Immature natural killer cell (primary cell): Measurements from ENCODE around the gene MED27. TPM values are rescaled to one million over a fixed set of nuclear protein-coding genes. Genes with fewer than 3 reads are reported as not detected.
A peak's percentile ranks its signal among the peaks of the same experiment; 100 is the strongest.
"Not testable (repeated sequence)": the region's sequence is repeated elsewhere in the genome, so short reads cannot be mapped to it uniquely, and the experiment has no call there.

ENCODE experiments used
- DNase-seq, 3 donors: peaks; one replicate each; pipeline ENCODE4 v3.0.0; 2022; ENCODE audit warnings: mixed read lengths in 1 of 3
- H3K27ac Mint-ChIP-seq, 6 donors: one replicate each; pipeline ENCODE4 v1.8.0; 2020; ENCODE audit warnings: mixed read lengths in 6 of 6, mild to moderate bottlenecking in 5 of 6, inconsistent platforms in 4 of 6, moderate library complexity in 3 of 6
- H3K27me3 Mint-ChIP-seq, 3 donors: one replicate each; pipeline ENCODE4 v1.8.0; 2020 to 2021; ENCODE audit warnings: low read depth in 3 of 3, mild to moderate bottlenecking in 3 of 3, mixed read lengths in 3 of 3, moderate library complexity in 3 of 3, inconsistent platforms in 1 of 3
- H3K36me3 Mint-ChIP-seq, 3 donors: one replicate each; pipeline ENCODE4 v1.8.0; 2020; ENCODE audit warnings: mixed read lengths in 3 of 3, inconsistent platforms in 2 of 3, mild to moderate bottlenecking in 2 of 3
- H3K4me1 Mint-ChIP-seq, 2 donors: one replicate each; pipeline ENCODE4 v1.8.0; 2020; ENCODE audit warnings: inconsistent platforms in 2 of 2, mild to moderate bottlenecking in 2 of 2, mixed read lengths in 2 of 2, moderate library complexity in 1 of 2
- H3K4me3 Mint-ChIP-seq, 5 donors: one replicate each; pipeline ENCODE4 v1.8.0; 2020; ENCODE audit warnings: mild to moderate bottlenecking in 5 of 5, mixed read lengths in 5 of 5, inconsistent platforms in 3 of 5, moderate library complexity in 3 of 5
- H3K9me3 Mint-ChIP-seq, 6 donors: one replicate each; pipeline ENCODE4 v1.8.0; 2020; ENCODE audit warnings: mild to moderate bottlenecking in 6 of 6, mixed read lengths in 6 of 6, inconsistent platforms in 4 of 6, moderate library complexity in 3 of 6
- polyA plus RNA-seq, 3 donors: library from polyadenylated mRNA; unstranded; fragments of 300-500 nt; fragmentation: Illumina TruSeq; gene quantifications; one replicate each; pipeline ENCODE4 v1.2.3, GENCODE V29; 2021

The MED27 gene
- polyA plus RNA-seq, 3 donors from 2014 or later = 46.3 to 90.1 (median 53.7) TPM

DNA sequence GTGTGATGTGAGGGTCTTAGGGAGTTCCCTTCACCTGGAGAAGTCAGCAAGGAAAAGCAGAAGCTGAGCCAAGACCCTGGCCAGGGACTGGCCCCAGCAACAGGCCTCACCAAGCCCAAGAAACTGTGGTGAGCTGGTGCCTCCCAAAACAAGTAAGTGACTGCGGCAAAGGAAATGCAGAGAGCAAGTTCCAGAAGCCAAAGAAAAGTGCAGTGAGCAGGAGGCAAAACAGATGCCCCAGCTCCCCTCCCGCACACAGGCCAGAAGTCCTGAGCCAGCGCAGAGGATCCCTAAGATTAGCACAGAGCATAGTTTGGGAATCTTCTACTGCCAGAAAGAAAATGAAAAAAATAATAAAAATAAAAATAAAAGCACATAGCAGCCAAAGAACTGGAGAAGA is 13.2 kb downstream of the MED27 start:
- Mint-ChIP-seq H3K36me3 (peaks cover 4 to 17% (median 11%) of the 10 kb centered on the region in 3 donors), H3K4me3 (no peak overlapping the region), H3K27ac (no peak overlapping the region), H3K9me3 (no peaks in the 10 kb centered on the region), H3K4me1 (peaks cover 24 to 53% of the 10 kb centered on the region in 2 donors), H3K27me3 (peaks cover 0 to 1% (median 0%) of the 10 kb centered on the region in 3 donors)
- DNase-seq = no peak

DNA sequence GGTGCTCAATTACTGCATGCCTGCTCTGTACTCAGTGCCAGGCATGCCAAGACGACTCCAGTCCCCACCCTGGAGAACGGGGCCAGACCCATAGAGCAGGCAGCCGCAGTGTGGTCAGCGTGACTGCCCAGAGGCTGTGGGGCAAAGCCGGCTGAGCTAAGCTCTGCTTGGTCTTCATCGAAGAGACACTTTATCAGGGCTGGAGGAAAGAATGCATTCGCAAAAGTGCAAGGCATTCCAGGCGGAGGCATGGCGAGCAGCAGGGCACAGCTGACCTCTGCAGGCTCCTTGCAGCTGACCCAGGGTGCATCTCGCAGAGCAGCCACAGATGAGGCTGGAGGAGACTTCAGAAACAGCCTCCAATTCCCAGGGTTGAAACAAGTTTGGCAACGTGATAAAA is 13.6 kb downstream of the MED27 start:
- Mint-ChIP-seq H3K27me3 (no peaks in the 10 kb centered on the region), H3K36me3 (peaks cover 4 to 17% (median 11%) of the 10 kb centered on the region in 3 donors), H3K4me1 (peaks cover 19 to 53% of the 10 kb centered on the region in 2 donors), H3K9me3 (no peaks in the 10 kb centered on the region), H3K4me3 (no peak overlapping the region), H3K27ac (no peak overlapping the region)
- DNase-seq = no peak

DNA sequence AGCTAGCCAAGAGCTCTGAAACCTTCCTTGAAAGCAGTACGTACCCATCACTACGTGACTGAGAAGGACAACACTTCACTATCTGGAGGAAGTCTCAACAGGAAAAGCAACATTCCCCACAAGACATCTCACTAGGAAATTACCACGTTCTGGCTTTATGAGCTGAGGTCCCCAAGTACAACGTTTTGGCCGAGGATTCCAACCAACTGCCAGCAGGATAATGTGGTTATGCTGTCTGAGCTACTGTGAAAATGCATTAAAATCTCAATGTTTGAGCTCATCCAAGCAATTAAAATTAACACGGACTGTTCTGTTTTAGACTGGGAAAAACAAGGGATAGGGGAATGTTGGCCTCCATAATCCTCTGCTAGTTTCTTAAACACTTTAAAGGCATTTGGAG is 16.4 kb downstream of the MED27 start:
- no peaks in the 10 kb centered on the region for H3K9me3 Mint-ChIP-seq
- no peak overlapping the region for H3K27ac Mint-ChIP-seq
- peaks cover 14 to 56% of the 10 kb centered on the region in 2 donors for H3K4me1 Mint-ChIP-seq
- H3K36me3 Mint-ChIP-seq = peaks cover 12 to 24% (median 16%) of the 10 kb centered on the region in 3 donors
- H3K27me3 Mint-ChIP-seq = no peaks in the 10 kb centered on the region
- no peak overlapping the region for H3K4me3 Mint-ChIP-seq
- no peak for DNase-seq

DNA sequence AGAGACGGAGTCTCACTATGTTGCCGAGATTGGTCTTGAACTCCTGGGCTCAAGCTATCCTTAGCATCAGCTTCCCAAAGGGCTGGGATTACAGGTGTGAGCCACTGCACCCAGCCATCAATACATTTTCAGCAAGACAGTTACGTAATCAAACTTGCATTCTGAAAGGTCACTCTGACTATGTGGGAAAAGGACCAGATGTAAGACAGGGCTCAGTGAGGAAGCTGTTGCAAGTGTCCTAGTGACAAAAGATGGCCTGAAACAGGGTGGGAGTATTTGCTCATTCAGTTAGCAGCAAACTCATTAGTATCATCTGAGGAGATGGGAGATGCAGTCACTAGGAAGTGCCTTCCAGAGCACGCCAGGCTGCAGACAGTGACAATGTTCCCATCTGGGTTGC is 16.9 kb downstream of the MED27 start:
- H3K4me3 Mint-ChIP-seq = no peak overlapping the region
- peaks cover 17 to 21% (median 17%) of the 10 kb centered on the region in 3 donors for H3K36me3 Mint-ChIP-seq
- H3K27ac Mint-ChIP-seq = no peak overlapping the region
- no peak for DNase-seq
- no peaks in the 10 kb centered on the region for H3K9me3 Mint-ChIP-seq
- H3K4me1 Mint-ChIP-seq = peaks cover 14 to 53% of the 10 kb centered on the region in 2 donors
- no peaks in the 10 kb centered on the region for H3K27me3 Mint-ChIP-seq

DNA sequence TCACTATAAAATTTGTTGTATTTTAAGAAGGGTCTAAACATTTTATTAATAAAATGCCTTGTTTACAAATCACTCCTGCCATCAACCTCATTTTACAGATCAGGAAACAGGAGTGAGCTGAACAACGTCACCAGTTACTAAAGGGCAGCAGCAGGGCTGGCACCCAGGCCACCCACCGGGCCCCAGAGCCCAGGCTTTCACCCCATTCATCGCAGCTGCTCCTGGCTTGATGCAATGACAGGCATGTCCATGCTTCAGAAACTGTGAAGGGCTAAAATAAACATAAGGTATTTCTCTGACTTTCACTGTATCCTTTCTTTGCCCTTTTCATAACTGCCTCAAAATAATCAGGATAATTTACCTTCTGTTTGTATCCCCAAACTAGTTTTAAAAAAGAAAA is 18.1 kb downstream of the MED27 start:
- H3K9me3 Mint-ChIP-seq = no peaks in the 10 kb centered on the region
- no peak overlapping the region for H3K4me3 Mint-ChIP-seq
- H3K4me1 Mint-ChIP-seq = peaks cover 9 to 47% of the 10 kb centered on the region in 2 donors
- peaks cover 12 to 17% (median 17%) of the 10 kb centered on the region in 3 donors for H3K36me3 Mint-ChIP-seq
- no peak for DNase-seq
- peak overlapping the region in 1 of 6 donors; percentile 53 for H3K27ac Mint-ChIP-seq
- no peaks in the 10 kb centered on the region for H3K27me3 Mint-ChIP-seq

DNA sequence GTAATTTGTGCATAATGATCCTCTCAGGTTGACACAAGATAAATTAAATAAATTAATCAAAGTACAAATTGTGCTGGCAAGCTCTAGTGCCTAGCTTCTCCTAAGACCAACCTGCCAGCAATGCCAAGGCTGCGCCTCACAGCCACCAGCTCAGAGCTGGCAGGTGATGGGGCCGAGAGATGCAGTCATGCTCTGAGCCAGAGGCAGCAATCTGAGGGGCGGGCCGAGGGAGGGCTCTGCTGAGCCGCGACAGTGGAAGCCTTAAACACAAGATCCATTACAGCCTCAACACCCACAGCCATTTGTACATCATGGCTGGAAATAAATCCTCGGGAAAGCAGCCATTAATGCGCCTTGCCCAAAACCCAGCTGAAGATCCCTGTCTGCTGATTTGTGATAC is 20.3 kb downstream of the MED27 start:
- no peaks in the 10 kb centered on the region for H3K9me3 Mint-ChIP-seq
- no peaks in the 10 kb centered on the region for H3K27me3 Mint-ChIP-seq
- DNase-seq = no peak
- peaks cover 12 to 15% (median 13%) of the 10 kb centered on the region in 3 donors for H3K36me3 Mint-ChIP-seq
- peaks cover 21 to 47% of the 10 kb centered on the region in 2 donors for H3K4me1 Mint-ChIP-seq
- H3K4me3 Mint-ChIP-seq = no peak overlapping the region
- no peak overlapping the region for H3K27ac Mint-ChIP-seq

DNA sequence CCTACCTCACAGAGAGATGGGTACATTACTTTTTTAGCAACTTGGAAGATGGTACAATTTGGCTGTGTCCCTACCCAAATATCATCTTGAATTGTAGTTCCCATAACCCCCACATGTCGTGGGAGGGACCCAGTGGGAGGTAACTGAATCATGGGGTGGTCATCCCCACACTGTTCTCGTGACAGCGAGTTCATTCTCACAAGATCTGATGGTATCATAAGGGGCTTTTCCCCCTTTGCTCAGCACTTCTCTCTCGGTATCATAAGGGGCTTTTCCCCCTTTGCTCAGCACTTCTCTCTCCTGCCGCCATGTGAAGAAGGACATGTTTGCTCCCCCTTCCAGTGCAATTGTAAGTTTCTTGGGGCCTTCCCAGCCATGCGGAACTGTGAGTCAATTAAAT is 21.4 kb downstream of the MED27 start:
- H3K9me3 Mint-ChIP-seq, H3K4me3 Mint-ChIP-seq, H3K27me3 Mint-ChIP-seq, DNase-seq: not testable (repeated sequence)
- Mint-ChIP-seq H3K36me3 (peaks cover 12 to 15% (median 13%) of the 10 kb centered on the region in 3 donors), H3K4me1 (peaks cover 20 to 35% of the 10 kb centered on the region in 2 donors), H3K27ac (peak overlapping the region in 1 of 6 donors; percentile 5)

DNA sequence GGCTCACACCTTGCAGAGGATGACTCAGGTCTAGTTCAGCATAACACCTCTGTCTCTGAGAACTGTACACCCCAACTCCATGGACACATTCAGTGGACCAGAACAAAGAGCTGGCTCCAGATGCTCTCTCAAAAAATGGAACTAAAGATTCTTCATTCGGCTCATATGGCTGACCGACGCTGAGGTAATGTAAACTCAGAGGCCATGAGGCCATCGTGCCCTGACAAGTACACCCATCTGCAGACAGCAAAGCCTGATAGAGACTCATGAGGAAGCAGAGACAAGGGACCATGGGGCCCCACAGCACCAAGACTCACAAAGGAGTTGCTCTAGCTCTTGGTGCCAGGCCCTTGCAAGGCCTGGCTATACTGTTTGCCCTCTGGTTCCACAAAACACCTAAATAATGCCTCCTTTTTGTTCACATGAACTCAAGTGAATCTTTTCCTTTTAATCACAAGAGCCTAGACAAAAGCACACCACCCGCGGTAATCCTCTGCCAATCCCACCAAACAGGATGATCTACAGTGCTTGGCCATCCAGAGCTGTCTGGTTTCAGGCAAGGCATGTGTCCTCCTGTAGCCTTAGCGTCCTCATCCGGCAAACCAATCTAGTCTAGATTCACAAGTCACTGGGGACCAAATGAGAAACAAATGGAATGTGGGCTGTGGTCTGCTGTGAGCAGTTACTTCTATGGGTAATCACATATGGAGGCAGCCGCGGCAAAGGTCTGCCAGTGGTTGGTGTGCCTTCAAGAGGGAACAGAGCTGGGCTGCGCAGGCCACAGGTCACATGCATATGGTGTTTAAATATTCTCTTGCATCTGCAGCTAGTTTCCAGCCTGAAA is 22.7 kb downstream of the MED27 start:
- DNase-seq = no peak
- peak overlapping the region in 1 of 6 donors; percentile 32 for H3K27ac Mint-ChIP-seq

DNA sequence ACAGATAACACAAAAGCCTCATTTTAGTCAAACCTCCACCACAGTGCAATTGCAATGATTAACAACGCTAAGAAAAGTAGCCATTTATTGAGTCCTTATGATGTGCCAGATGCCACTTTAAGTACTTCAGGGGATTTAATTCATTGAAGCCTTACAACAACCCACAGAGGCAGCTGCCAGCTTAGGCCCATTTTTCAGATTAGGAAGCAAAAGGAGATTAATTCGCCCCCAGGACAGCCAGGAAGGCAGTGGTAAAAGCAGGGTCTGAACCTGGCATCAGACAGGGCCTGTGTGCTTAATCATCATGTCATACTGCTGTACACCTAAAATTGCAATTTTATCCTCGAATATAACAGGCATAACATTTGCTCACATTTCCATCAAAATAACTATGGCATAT is 23.9 kb downstream of the MED27 start:
- no peaks in the 10 kb centered on the region for H3K9me3 Mint-ChIP-seq
- no peaks in the 10 kb centered on the region for H3K27me3 Mint-ChIP-seq
- H3K27ac Mint-ChIP-seq = no peak overlapping the region
- no peak for DNase-seq
- peaks cover 14% of the 10 kb centered on the region in 2 donors for H3K4me1 Mint-ChIP-seq
- no peak overlapping the region for H3K4me3 Mint-ChIP-seq
- H3K36me3 Mint-ChIP-seq = peaks cover 12 to 15% (median 13%) of the 10 kb centered on the region in 3 donors

More for the DNA sequence above, 22.7 kb downstream of the MED27 start:
- H3K36me3 Mint-ChIP-seq = peaks cover 12 to 15% (median 13%) of the 10 kb centered on the region in 3 donors
- no peaks in the 10 kb centered on the region for H3K27me3 Mint-ChIP-seq
- no peak overlapping the region for H3K4me3 Mint-ChIP-seq
- H3K4me1 Mint-ChIP-seq = peaks cover 14 to 25% of the 10 kb centered on the region in 2 donors
- H3K9me3 Mint-ChIP-seq = no peaks in the 10 kb centered on the region

DNA sequence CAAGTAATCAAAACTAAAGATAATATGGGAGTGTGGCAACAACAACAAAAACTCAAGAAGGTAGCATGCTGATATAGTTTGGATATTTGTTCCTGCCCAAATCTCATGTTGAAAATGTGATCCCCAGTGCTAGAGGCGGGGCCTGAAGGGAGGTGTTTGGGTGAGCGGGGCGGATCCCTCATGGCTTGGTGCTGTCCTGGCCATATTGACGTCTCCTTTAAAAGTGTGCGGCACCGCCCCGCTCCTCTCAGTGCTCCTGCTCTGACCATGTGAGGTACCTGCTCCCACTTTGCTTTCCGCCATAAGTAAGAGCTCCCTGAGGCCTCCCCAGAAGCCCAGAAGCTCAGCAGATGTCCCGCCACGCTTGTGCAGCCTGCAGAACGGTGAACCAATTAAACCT is 25.6 kb downstream of the MED27 start:
- no peak for DNase-seq
- Mint-ChIP-seq H3K9me3 (no peaks in the 10 kb centered on the region), H3K4me3 (no peak overlapping the region), H3K36me3 (peaks cover 11 to 13% (median 11%) of the 10 kb centered on the region in 3 donors), H3K4me1 (peaks cover 21% of the 10 kb centered on the region in 2 donors), H3K27ac (no peak overlapping the region), H3K27me3 (no peaks in the 10 kb centered on the region)

DNA sequence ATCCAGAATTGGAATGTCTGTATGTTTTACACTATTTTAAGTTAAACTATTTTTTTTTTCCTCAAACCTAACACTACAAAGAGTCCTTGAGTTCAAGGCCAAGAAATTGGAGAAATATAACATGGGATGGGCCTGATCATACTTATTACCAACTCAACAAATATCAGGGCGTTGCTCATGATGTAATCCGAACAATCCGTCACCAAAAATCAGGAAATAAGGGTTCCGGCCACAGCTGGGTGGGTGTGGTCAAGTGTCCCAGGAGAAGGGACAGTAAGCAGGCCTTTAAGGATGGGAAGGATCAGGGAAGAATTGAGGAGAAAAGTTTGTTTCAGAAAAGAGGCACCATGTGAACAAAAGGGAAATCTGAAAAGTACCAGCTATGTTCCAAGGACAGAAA is 29.8 kb downstream of the MED27 start:
- H3K4me3 Mint-ChIP-seq = no peak overlapping the region
- peaks cover 0 to 5% (median 2%) of the 10 kb centered on the region in 3 donors for H3K36me3 Mint-ChIP-seq
- H3K4me1 Mint-ChIP-seq = peaks cover 20 to 39% of the 10 kb centered on the region in 2 donors
- H3K9me3 Mint-ChIP-seq = no peaks in the 10 kb centered on the region
- DNase-seq = no peak
- no peak overlapping the region for H3K27ac Mint-ChIP-seq
- no peaks in the 10 kb centered on the region for H3K27me3 Mint-ChIP-seq

DNA sequence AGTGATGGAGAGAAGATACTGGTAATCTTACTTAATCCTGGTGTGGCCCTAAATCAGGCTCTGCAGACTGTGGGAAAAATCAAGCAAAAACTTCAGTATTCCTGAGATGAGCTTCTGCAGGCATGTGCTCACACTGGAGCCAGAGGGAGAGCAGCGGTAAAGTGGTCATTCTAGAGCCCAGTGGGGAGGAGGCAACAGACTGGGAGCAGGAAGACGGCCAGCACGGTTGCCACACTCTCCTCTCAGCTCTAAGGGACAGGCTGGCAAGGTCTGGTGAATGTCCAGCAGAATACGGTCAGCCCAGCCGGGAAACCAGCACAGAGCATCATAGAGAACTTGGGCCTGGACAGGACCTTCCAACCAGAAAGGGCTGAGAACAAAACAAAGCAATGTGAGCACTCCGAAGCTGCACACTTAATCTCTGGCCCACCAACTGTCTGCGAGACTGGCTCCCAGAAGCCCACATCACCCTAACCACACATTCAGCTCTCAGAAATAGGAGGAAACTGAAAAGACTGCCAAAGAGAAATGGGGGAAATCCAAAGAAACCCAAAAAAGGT is 30.3 kb downstream of the MED27 start:
- H3K4me1 Mint-ChIP-seq = peaks cover 17 to 43% of the 10 kb centered on the region in 2 donors
- DNase-seq = no peak

DNA sequence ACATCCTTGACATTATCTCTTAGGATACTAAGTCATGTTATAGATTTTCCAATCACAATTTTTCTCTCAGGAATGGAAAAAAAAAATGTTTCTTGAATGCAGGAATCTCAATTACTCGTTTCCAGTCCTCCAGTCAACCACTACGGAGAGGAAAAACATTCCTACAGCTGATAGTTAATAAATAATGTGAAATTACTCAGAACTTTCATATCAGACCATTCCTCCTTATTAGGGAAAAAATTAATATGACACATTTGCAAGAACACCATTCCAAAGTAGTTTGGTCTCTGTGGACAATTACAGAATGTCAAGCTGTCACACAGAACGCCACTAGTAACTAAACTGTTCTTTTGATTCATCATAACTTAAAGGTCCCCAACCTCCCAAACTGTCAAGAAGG is 31.5 kb downstream of the MED27 start:
- Mint-ChIP-seq H3K36me3 (peaks cover 0 to 5% (median 2%) of the 10 kb centered on the region in 3 donors), H3K4me1 (peaks cover 21 to 55% of the 10 kb centered on the region in 2 donors), H3K27ac (no peak overlapping the region), H3K27me3 (no peaks in the 10 kb centered on the region), H3K9me3 (no peaks in the 10 kb centered on the region), H3K4me3 (peak overlapping the region in 1 of 5 donors; percentile 11)
- no peak for DNase-seq

More for the DNA sequence above, 30.3 kb downstream of the MED27 start:
- H3K36me3 Mint-ChIP-seq = peaks cover 0 to 5% (median 2%) of the 10 kb centered on the region in 3 donors
- H3K27me3 Mint-ChIP-seq = no peaks in the 10 kb centered on the region
- H3K4me3 Mint-ChIP-seq = no peak overlapping the region
- no peaks in the 10 kb centered on the region for H3K9me3 Mint-ChIP-seq
- H3K27ac Mint-ChIP-seq = peak overlapping the region in 1 of 6 donors; percentile 7

DNA sequence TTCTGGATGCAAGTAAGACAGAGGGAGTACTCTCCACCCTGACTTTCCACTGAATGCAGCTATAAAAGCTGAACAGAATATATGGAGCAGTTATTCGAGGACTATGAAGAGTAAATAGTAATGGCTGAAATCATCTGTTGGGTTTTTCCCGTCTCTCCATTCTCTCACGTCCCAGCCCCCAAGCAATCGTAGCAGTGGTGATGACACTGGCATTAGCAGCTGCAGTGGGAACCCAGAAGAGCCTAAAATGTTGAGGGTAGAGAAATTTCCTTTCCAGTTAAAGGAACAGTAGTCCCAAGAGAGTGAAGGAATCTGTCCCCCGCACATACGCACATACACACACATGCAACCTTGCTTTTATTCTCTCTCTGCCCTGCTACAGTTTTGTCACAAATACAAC is 33.2 kb downstream of the MED27 start:
- Mint-ChIP-seq H3K27ac (no peak overlapping the region), H3K4me3 (no peak overlapping the region), H3K36me3 (peaks cover 0 to 5% (median 2%) of the 10 kb centered on the region in 3 donors), H3K9me3 (no peaks in the 10 kb centered on the region), H3K27me3 (no peaks in the 10 kb centered on the region), H3K4me1 (peaks cover 35 to 72% of the 10 kb centered on the region in 2 donors)
- DNase-seq = no peak
